NCI-H2171 treated with DMSO at 0.1 percent for 48 hours (cell line): ENCODE results near the gene SPATA32.

Experiments used
- DNase-seq: peaks from one replicate; lab custom pipeline; 2025; lab: John Stamatoyannopoulos, UW

Gene SPATA32

GRCh38 chr17:45228763-45229539 lies 32.9 kb downstream of the SPATA32 start:
- no peak for DNase-seq

GRCh38 chr17:45227926-45228762 lies 33.8 kb downstream of the SPATA32 start:
- DNase-seq: peak; percentile 75

- no peak for DNase-seq
These were observed 34.6 kb downstream of the SPATA32 start for GRCh38 chr17:45227101-45227925.

GRCh38 chr17:45226576-45226975 lies 35.3 kb downstream of the SPATA32 start:
- no peak for DNase-seq

GRCh38 chr17:45225964-45226530 lies 35.8 kb downstream of the SPATA32 start:
- no peak for DNase-seq

- DNase-seq: peak; percentile 28
These were observed 36.7 kb downstream of the SPATA32 start for GRCh38 chr17:45225051-45225700.

- DNase-seq: no peak
These were observed 37.2 kb downstream of the SPATA32 start for GRCh38 chr17:45224671-45225050.

- no peak for DNase-seq
These were observed 38.1 kb downstream of the SPATA32 start for GRCh38 chr17:45223539-45224528.

GRCh38 chr17:45222996-45223538 lies 38.8 kb downstream of the SPATA32 start:
- DNase-seq: no peak

- peak; percentile 26 for DNase-seq
These were observed 39.5 kb downstream of the SPATA32 start for GRCh38 chr17:45222289-45222995.

- DNase-seq: no peak
These were observed 39.9 kb downstream of the SPATA32 start for GRCh38 chr17:45222014-45222288.

- peak; percentile 8 for DNase-seq
These were observed 40.5 kb downstream of the SPATA32 start, which contains the start of gene FMNL1 for GRCh38 chr17:45221081-45222013. FMNL1 (plus strand) TSS chr17:45221885; CDS start chr17:45222125, 240 bp downstream.

- no peak for DNase-seq
These were observed 41.8 kb downstream of the SPATA32 start for GRCh38 chr17:45220079-45220478.

GRCh38 chr17:45218895-45219661 lies 42.8 kb downstream of the SPATA32 start:
- peak; percentile 88 for DNase-seq
